Osteoblast (primary cell): ENCODE measurements around the gene CRADD. TPM values are rescaled to one million over a fixed set of nuclear protein-coding genes. Genes with fewer than 3 reads are reported as not detected.

Source experiments
- DNase-seq: peaks from one replicate; pipeline ENCODE4 v3.0.0; 2011; ENCODE audit warnings: low spot score, mixed read lengths; ENCODE audit not compliant: insufficient read length; ENCODE audit errors: missing footprints
- H2AFZ ChIP-seq: 2 replicates; pipeline ENCODE4 v1.6.0; 2011; ENCODE audit warnings: mild to moderate bottlenecking, low read length
- H3K27ac ChIP-seq: 2 replicates; pipeline ENCODE4 v1.5.1; 2011; ENCODE audit warnings: mild to moderate bottlenecking, low read depth, low read length, moderate library complexity
- H3K27me3 ChIP-seq: 2 replicates; pipeline ENCODE4 v1.6.0; 2012; ENCODE audit warnings: mild to moderate bottlenecking, control low read depth, inconsistent platforms, low read length, moderate library complexity; ENCODE audit not compliant: insufficient read depth
- H3K36me3 ChIP-seq: 2 replicates; pipeline ENCODE4 v1.5.1; 2011; ENCODE audit warnings: mild to moderate bottlenecking, low read length, control low read depth, moderate library complexity; ENCODE audit not compliant: insufficient read depth
- H3K4me1 ChIP-seq: 2 replicates; pipeline ENCODE4 v1.5.1; 2011; ENCODE audit warnings: mild to moderate bottlenecking, low read length, control low read depth, moderate library complexity; ENCODE audit not compliant: insufficient read depth
- H3K4me2 ChIP-seq: 2 replicates; pipeline ENCODE4 v1.6.0; 2011; ENCODE audit warnings: mild to moderate bottlenecking, low read length; ENCODE audit not compliant: insufficient read depth
- H3K4me3 ChIP-seq: fragments of 200-600 bp; sonication (generic); 3 replicates; pipeline ENCODE4 v1.5.1; 2012; ENCODE audit warnings: mild to moderate bottlenecking, low read length, inconsistent platforms; ENCODE audit not compliant: insufficient read depth
- H3K79me2 ChIP-seq: 2 replicates; pipeline ENCODE4 v1.6.0; 2012; ENCODE audit warnings: mild to moderate bottlenecking, low read length, control low read depth, inconsistent platforms; ENCODE audit not compliant: insufficient read depth
- H3K9me3 ChIP-seq: 2 replicates; pipeline ENCODE4 v1.5.1; 2011; ENCODE audit warnings: low read depth, low read length, control low read depth
- H4K20me1 ChIP-seq: 2 replicates; pipeline ENCODE4 v1.6.0; 2012; ENCODE audit warnings: mild to moderate bottlenecking, low read length, control low read depth; ENCODE audit not compliant: insufficient read depth
- total RNA-seq: library from RNA; depleted of rRNA; stranded (reverse); fragments of >200 nt; gene quantifications from 2 replicates; pipeline ENCODE4 v1.2.3, GENCODE V29; 2012
- TF ChIP-seq, protein P1 (sequence below): IDR thresholded peaks from 2 replicates; pipeline ENCODE4 v1.5.1; 2011; ENCODE audit warnings: mild to moderate bottlenecking, low read depth, low read length, moderate library complexity; ENCODE audit errors: extremely low read depth

CRADD gene
- total RNA-seq, 1 donor, result 15.6 TPM

DNA sequence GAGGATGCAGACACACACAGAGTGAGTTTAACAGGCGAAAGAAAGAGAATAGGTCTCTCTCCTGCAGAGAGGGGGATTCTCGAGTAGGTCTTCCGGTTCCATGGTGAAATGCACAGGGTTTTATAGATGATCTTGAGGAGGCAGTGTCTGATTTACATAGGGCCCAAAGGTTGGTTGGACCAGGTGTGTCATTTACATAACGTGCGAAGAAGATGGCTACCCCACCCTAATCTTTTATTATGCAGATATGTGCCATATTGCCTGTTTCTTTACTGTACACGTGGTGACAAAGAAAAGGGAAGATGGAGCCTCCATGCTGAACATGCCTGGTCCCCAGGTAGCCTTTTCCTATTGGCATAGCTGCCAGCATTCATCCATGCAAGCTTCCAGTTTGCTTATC lies 219.8 kb downstream of the CRADD start:
- H3K27me3 ChIP-seq, result no peaks in the 10 kb centered on the region
- H4K20me1 ChIP-seq, result no peaks in the 10 kb centered on the region
- H3K4me2 ChIP-seq, result no peak overlapping the region
- no peaks in the 10 kb centered on the region for H3K79me2 ChIP-seq
- no peak overlapping the region for H3K4me3 ChIP-seq
- H3K27ac ChIP-seq, result no peak overlapping the region
- peaks cover 18% of the 10 kb centered on the region for H3K4me1 ChIP-seq
- H3K36me3 ChIP-seq, result no peaks in the 10 kb centered on the region
- TF ChIP-seq, protein P1, sequence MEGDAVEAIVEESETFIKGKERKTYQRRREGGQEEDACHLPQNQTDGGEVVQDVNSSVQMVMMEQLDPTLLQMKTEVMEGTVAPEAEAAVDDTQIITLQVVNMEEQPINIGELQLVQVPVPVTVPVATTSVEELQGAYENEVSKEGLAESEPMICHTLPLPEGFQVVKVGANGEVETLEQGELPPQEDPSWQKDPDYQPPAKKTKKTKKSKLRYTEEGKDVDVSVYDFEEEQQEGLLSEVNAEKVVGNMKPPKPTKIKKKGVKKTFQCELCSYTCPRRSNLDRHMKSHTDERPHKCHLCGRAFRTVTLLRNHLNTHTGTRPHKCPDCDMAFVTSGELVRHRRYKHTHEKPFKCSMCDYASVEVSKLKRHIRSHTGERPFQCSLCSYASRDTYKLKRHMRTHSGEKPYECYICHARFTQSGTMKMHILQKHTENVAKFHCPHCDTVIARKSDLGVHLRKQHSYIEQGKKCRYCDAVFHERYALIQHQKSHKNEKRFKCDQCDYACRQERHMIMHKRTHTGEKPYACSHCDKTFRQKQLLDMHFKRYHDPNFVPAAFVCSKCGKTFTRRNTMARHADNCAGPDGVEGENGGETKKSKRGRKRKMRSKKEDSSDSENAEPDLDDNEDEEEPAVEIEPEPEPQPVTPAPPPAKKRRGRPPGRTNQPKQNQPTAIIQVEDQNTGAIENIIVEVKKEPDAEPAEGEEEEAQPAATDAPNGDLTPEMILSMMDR, result no peak
- H2AFZ ChIP-seq, result no peak overlapping the region
- no peaks in the 10 kb centered on the region for H3K9me3 ChIP-seq
- DNase-seq, result no peak

DNA sequence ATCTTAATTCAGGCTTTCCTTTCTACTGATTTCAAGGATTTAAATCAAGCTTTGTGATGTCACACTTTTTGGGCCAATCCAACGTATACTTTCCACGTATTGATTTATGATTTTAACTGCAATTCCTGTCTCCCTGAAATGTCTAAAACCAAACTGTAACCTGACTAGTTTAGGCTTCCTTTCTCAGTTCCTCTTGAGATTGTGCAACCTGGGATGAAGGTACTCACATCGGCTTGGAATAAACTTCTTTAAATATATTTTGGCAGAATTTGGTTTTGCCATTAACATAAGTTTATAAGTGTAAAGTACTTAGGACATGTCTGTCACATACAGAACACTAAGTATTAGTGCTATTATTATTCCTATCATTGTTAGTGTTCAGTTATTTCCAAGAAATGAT lies 224.6 kb downstream of the CRADD start:
- DNase-seq, result no peak
- TF ChIP-seq, protein P1, result no peak

DNA sequence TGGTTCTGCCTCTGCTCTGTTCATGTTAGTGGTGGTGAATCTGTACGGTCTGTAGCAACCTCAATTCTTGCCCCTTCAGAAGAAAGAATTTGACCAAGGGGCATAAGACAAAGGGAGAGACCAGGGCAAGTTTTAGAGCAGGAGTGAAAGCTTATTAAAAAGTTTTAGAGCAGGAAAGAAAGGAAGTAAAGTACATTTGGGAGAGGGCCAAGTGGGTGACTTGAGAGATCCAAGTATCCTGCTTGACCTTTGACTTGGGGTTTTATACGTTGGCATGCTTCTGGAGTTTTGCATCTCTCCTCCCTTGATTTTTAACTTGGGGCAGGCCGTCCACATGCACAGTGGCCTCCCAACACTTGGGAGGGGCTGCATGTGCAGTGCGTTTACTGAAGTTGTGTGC lies 225.0 kb downstream of the CRADD start:
- H2AFZ ChIP-seq, result no peak overlapping the region
- no peak for DNase-seq
- no peak overlapping the region for H3K4me3 ChIP-seq
- H3K9me3 ChIP-seq, result no peaks in the 10 kb centered on the region
- no peaks in the 10 kb centered on the region for H3K79me2 ChIP-seq
- no peaks in the 10 kb centered on the region for H3K36me3 ChIP-seq
- no peaks in the 10 kb centered on the region for H3K4me1 ChIP-seq
- H3K27me3 ChIP-seq, result no peaks in the 10 kb centered on the region
- no peak overlapping the region for H3K27ac ChIP-seq
- H4K20me1 ChIP-seq, result no peaks in the 10 kb centered on the region
- TF ChIP-seq, protein P1, result no peak
- no peak overlapping the region for H3K4me2 ChIP-seq

More for the DNA sequence above, 224.6 kb downstream of the CRADD start:
- no peak overlapping the region for H2AFZ ChIP-seq
- H4K20me1 ChIP-seq, result no peaks in the 10 kb centered on the region
- no peak overlapping the region for H3K27ac ChIP-seq
- no peaks in the 10 kb centered on the region for H3K4me1 ChIP-seq
- H3K4me3 ChIP-seq, result no peak overlapping the region
- no peak overlapping the region for H3K4me2 ChIP-seq
- H3K9me3 ChIP-seq, result no peaks in the 10 kb centered on the region
- H3K27me3 ChIP-seq, result no peaks in the 10 kb centered on the region
- no peaks in the 10 kb centered on the region for H3K79me2 ChIP-seq
- no peaks in the 10 kb centered on the region for H3K36me3 ChIP-seq

DNA sequence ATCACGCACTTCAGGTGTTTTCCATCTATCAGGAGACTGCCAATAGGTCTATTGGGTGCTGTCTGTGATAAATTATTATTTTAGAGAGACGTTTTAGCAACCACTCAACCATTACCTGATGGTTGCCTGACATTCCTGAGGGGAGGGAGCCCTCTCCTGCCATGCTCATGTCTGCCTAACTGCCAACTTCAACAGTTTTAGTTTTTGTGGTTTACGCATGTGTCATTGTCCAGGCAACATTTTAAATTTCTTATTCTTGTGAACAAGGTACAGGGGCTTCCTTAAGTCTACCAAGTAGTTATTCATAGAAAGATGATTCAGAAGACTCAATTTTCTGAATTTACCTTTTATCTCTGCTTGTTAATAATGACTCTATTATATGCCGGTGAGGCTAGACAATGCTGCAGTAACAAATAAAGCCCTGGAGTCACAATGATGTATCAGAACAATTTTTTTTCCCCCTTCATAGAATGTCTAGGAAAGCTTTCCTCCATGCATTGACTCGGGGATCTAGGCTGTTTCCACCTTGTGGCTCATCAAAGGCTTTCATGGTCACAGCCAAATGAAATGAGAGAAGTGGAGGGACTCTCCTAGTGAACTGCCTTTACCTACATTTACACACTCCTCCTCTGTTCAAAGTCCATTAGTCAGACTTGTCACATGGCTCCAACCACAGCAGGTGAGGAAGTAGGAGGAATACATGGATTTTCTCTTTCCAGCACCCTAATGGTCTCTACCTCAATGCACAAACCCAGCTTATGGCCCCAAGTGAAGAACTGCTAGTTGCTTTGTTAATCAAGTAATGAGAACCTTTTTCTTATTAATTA lies 225.8 kb downstream of the CRADD start:
- Histone ChIP-seq H4K20me1 (no peaks in the 10 kb centered on the region), H3K4me1 (no peaks in the 10 kb centered on the region), H3K27me3 (no peaks in the 10 kb centered on the region), H3K4me2 (no peak overlapping the region), H3K4me3 (no peak overlapping the region), H3K79me2 (no peaks in the 10 kb centered on the region), H3K27ac (no peak overlapping the region), H2AFZ (no peak overlapping the region), H3K9me3 (no peaks in the 10 kb centered on the region), H3K36me3 (no peaks in the 10 kb centered on the region)
- TF ChIP-seq, protein P1, result no peak
- DNase-seq, result no peak
